MCF 10A (cell line): Measurements from ENCODE around the gene DFFA. TPM values are rescaled to one million over a fixed set of nuclear protein-coding genes. Genes with fewer than 3 reads are reported as not detected.

Source experiments
- BruUV-seq: library from RNA; stranded (reverse); fragments of 400-500 nt; replicated peaks from 2 replicates; lab custom pipeline; 2021; lab: Mats Ljungman, UMichigan
- CTCF ChIA-PET: fragments of 300-600 bp; sonication (Branson Sonifier 250); formaldehyde crosslinking; extraction: SDS; loops from one replicate; lab custom pipeline; 2021; ENCODE audit warnings: antibody characterized with exemption, inconsistent platforms; lab: Yijun Ruan, JAX
- POLR2A ChIA-PET: fragments of 300-600, 350-650 bp; sonication (Branson Sonifier 250); formaldehyde crosslinking; extraction: SDS; loops from one replicate; lab custom pipeline; 2020; ENCODE audit warnings: antibody characterized with exemption, inconsistent platforms; lab: Yijun Ruan, JAX
- DNase-seq: peaks from one replicate; pipeline ENCODE4 v3.0.0-alpha.2; 2018; ENCODE audit not compliant: unreplicated experiment
- H3K27ac Mint-ChIP-seq: one replicate; pipeline ENCODE4 v1.8.0; 2022; ENCODE audit warnings: mild to moderate bottlenecking, low read depth, mixed read lengths; ENCODE audit not compliant: unreplicated experiment
- H3K27me3 Mint-ChIP-seq: one replicate; pipeline ENCODE4 v1.8.0; 2022; ENCODE audit warnings: mixed read lengths; ENCODE audit not compliant: insufficient read depth, unreplicated experiment
- H3K36me3 Mint-ChIP-seq: one replicate; pipeline ENCODE4 v1.8.0; 2022; ENCODE audit warnings: mild to moderate bottlenecking, moderate library complexity, mixed read lengths; ENCODE audit not compliant: insufficient read depth, unreplicated experiment
- H3K4me1 Mint-ChIP-seq: one replicate; pipeline ENCODE4 v1.8.0; 2022; ENCODE audit warnings: mixed read lengths; ENCODE audit not compliant: insufficient read depth, unreplicated experiment
- H3K4me3 Mint-ChIP-seq: one replicate; pipeline ENCODE4 v1.8.0; 2022; ENCODE audit warnings: mild to moderate bottlenecking, moderate library complexity, mixed read lengths; ENCODE audit not compliant: unreplicated experiment
- H3K9me3 Mint-ChIP-seq: one replicate; pipeline ENCODE4 v1.8.0; 2022; ENCODE audit warnings: mixed read lengths; ENCODE audit not compliant: unreplicated experiment
- CTCF ChIP-seq: fragments of 200-600 bp; IDR thresholded peaks from one replicate; pipeline ENCODE4 v1.8.0; 2022; ENCODE audit warnings: antibody characterized with exemption, mild to moderate bottlenecking; ENCODE audit not compliant: unreplicated experiment
- intact Hi-C: fragments of 100-400 bp; cut with micrococcal nuclease; formaldehyde crosslinking; loops from 2 replicates; pipeline ENCODE4 v1.14.1; 2022
- total RNA-seq: library from RNA; stranded (reverse); gene quantifications from 2 replicates; pipeline ENCODE4 v1.2.3, GENCODE V29; 2022

Gene DFFA
- total RNA-seq, 1 experiment from 2014 or later = 51.3 TPM

- no peak for DNase-seq
- Mint-ChIP-seq H3K27ac (peak overlapping the region; percentile 89), H3K4me3 (peak overlapping the region; percentile 61), H3K9me3 (no peaks in the 10 kb centered on the region), H3K27me3 (no peaks in the 10 kb centered on the region), H3K4me1 (peaks cover 24% of the 10 kb centered on the region), H3K36me3 (no peaks in the 10 kb centered on the region)
- ChIA-PET POLR2A (interaction anchor here (0.6 to 4.0 kb wide), 12 partner anchors 13 to 503 kb away, joined by 3 to 34 read pairs (median 6); partner anchors contain the start of gene TARDBP), CTCF (interaction anchor here (0.7 to 6.0 kb wide), 6 partner anchors 15 to 400 kb away, joined by 3 to 63 read pairs (median 5); no protein-coding TSS in a partner anchor)
- intact Hi-C loops = loop anchor here (1.0 to 5.0 kb wide), 3 partner anchors 18 to 182 kb away; no protein-coding TSS in a partner anchor
- TF ChIP-seq CTCF = no peak
- BruUV-seq = no TSS peak
Observed at GRCh38 chr1:10509809-10510509, 37.6 kb upstream of the DFFA start.

DNA sequence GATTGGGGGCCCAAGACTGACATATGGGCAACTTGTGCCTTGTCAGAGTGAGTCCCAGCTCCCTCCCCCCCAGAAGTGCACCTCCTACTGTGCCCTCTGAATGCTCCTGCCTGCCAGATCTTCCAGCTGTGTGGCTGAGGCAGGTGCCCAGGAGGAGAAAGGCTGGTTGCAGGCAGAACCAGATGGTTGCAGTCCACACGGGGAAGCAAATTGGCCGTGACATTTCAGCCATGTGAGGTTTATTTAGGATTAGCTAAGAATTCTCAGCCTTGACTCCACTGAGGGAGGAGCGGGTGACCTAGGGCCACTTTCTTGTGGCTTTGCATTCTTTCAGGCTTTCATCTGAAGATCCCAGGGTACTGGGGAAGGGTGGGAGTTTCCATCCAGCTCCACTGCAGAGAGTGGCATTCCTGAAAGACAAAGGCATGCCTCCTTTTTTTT lies 36.2 kb upstream of the DFFA start:
- no peak overlapping the region for H3K4me3 Mint-ChIP-seq
- BruUV-seq = no TSS peak
- TF ChIP-seq CTCF = no peak
- no peaks in the 10 kb centered on the region for H3K9me3 Mint-ChIP-seq
- CTCF ChIA-PET = interaction anchor here (0.6 to 6.0 kb wide), 13 partner anchors 13 to 665 kb away, joined by 3 to 63 read pairs (median 3); partner anchors contain the start of gene EXOSC10
- intact Hi-C loops = no loop called here
- no peaks in the 10 kb centered on the region for H3K27me3 Mint-ChIP-seq
- POLR2A ChIA-PET = interaction anchor here (0.6 to 3.6 kb wide), 8 partner anchors 13 to 529 kb away, joined by 3 to 21 read pairs (median 3); no protein-coding TSS in a partner anchor
- H3K36me3 Mint-ChIP-seq = no peaks in the 10 kb centered on the region
- no peak overlapping the region for H3K27ac Mint-ChIP-seq
- DNase-seq = no peak
- peaks cover 17% of the 10 kb centered on the region for H3K4me1 Mint-ChIP-seq

DNA sequence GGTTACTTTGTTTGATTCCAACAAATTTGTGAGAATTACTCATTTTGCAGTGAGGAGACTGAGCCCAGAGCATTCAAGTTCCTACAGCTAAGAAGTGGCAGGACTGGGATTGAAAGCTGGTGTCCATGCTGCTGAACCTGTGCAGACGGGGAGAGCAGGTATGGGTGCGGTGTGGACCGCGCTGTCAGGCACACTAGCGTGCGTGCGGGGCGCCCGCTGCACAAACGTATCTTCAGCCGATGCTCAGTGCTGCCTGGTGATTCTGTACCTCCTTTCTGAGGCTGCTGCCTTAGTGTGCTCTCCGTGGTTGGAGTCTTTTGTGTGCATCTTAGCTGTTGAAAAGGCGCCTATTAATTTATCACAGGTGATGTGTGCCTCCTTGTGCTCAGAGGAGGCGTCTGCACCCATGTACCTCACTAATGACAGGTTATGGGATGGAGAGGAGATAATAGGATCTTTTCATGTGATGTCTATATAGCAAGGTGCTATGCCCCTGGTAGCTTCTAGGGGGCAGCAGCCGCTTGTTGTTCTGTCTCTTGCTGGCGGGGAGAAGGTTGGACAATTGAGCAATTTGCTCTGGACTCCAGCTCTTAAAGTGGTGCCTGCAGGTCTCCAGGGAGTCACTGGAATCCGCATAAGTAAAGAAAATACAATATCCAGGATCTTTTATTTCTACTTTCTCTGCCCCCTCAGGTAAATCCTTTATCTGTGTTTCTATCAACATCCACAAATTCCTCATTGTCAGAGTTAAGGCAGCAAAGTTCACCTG lies 35.0 kb upstream of the DFFA start:
- Mint-ChIP-seq H3K36me3 (no peaks in the 10 kb centered on the region), H3K4me3 (no peak overlapping the region), H3K9me3 (no peaks in the 10 kb centered on the region), H3K4me1 (peaks cover 17% of the 10 kb centered on the region), H3K27ac (no peak overlapping the region), H3K27me3 (no peaks in the 10 kb centered on the region)
- BruUV-seq = no TSS peak
- ChIA-PET CTCF (interaction anchor here (0.5 to 6.0 kb wide), 30 partner anchors 8 to 1158 kb away, joined by 3 to 63 read pairs (median 3); no protein-coding TSS in a partner anchor), POLR2A (interaction anchor here (0.6 to 3.6 kb wide), 12 partner anchors 10 to 506 kb away, joined by 3 to 21 read pairs (median 4); no protein-coding TSS in a partner anchor)
- intact Hi-C loops = loop anchor here (1.0 to 2.0 kb wide), 4 partner anchors 360 to 506 kb away; partner anchors contain the start of gene TARDBP
- DNase-seq = peak; percentile 86
- peak; percentile 83 for TF ChIP-seq CTCF
